ENCODE results near the gene DAPK1. TPM values are rescaled to one million over a fixed set of nuclear protein-coding genes. Genes with fewer than 3 reads are reported as not detected.

Gene DAPK1
- total RNA-seq, 4 donors from 2014 or later = 19.1 to 44.8 (median 40.4) TPM

DNA sequence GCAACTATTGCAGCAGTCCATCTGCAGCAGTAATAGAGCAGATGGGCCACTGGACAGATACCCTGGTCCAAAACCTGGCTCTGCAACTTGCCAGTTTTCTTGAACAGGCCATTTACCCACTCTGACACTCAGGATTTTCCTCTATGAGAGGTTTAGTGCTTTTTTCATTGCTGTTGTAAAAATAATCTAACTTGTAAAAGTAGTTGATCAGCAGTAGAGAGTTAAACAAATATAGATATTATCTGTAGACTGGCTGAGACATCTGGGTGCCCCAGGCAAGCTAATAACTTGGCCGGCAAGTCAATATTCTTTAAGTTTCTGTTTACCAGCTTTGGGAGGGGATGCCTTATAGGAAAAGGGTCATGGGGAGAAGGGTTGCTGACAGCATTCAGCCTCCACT, 4.1 kb downstream of the DAPK1 start:
- Histone ChIP-seq H3K4me1 (no peaks in the 10 kb centered on the region), H3K27me3 (no peaks in the 10 kb centered on the region), H3K9me3 (no peaks in the 10 kb centered on the region), H3K4me3 (no peak overlapping the region), H3K27ac (no peak overlapping the region), H3K36me3 (no peaks in the 10 kb centered on the region)
- no peak for DNase-seq
- intact Hi-C loops (cut with DNase I; ENCODE audit: low total_unique reads) = no loop called here
- no peak for TF ChIP-seq POLR2A (IDR thresholded peaks at IDR 0.05)
- TF ChIP-seq, protein P1, sequence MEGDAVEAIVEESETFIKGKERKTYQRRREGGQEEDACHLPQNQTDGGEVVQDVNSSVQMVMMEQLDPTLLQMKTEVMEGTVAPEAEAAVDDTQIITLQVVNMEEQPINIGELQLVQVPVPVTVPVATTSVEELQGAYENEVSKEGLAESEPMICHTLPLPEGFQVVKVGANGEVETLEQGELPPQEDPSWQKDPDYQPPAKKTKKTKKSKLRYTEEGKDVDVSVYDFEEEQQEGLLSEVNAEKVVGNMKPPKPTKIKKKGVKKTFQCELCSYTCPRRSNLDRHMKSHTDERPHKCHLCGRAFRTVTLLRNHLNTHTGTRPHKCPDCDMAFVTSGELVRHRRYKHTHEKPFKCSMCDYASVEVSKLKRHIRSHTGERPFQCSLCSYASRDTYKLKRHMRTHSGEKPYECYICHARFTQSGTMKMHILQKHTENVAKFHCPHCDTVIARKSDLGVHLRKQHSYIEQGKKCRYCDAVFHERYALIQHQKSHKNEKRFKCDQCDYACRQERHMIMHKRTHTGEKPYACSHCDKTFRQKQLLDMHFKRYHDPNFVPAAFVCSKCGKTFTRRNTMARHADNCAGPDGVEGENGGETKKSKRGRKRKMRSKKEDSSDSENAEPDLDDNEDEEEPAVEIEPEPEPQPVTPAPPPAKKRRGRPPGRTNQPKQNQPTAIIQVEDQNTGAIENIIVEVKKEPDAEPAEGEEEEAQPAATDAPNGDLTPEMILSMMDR (IDR thresholded peaks at IDR 0.05) = no peak

DNA sequence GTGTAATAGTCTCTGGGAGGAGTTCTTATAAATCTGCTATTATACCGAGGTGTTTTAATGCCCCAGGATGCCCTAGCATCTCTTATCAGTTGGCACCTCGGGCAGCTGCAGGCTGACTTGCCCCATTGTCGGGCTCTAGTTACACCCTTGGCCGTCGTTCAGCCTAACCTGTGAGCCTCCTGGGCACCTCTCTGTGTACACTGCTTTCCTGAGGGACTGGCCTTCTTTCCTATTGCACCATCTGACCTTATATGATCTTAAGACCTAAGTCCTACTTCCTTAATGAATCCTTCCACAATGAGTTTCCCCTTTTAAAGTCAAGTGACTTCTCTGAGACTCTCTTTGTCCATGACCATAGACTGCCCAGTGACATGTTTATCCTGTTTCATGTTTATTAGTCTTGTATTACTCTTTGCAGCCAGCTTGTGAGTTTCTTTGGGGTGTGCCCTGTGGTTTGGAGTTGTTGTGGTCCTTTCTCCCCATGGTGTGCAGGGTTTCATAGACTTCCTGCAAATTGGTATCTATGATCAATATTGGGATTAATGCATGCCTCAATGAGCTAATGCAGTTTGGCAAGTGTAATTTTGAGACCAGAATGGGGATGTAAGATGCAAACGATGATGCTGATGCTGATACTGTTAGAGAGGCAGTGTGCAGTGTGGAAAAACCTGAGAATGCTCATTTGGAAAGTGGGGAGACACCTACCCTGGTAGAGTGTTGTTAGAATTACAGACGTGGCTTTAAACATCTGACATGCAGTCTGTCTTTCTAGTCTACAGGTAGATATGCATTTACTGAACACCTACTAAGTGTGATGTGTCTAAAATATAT, 4.9 kb downstream of the DAPK1 start:
- Histone ChIP-seq H3K4me3 (no peak overlapping the region), H3K4me1 (no peaks in the 10 kb centered on the region), H3K27ac (no peak overlapping the region), H3K36me3 (no peaks in the 10 kb centered on the region), H3K27me3 (no peaks in the 10 kb centered on the region), H3K9me3 (no peaks in the 10 kb centered on the region)
- no peak for TF ChIP-seq POLR2A (IDR thresholded peaks at IDR 0.05)
- TF ChIP-seq, protein P1 (IDR thresholded peaks at IDR 0.05) = no peak
- intact Hi-C loops (cut with DNase I; ENCODE audit: low total_unique reads) = no loop called here
- peak in 1 of 2 donors; percentile 28 for DNase-seq

DNA sequence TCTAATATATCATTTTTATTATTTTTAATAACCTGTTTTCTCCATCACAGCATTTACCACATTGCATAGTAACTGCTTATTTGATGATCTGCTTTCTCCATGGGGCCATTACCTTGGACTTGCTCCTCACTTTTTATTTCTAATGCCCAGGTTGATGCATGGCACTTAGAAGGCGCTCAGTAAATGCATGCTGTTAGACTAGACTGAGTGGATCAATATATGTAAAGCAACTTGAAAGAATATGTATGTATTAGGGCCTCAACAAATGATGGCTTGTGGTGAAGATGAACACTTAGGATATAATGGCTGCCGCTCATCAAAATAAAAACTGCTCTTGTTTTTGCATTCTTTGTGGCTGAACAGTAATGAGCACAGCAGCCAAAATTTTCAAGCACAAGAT, 5.8 kb downstream of the DAPK1 start:
- no peak for DNase-seq
- Histone ChIP-seq H3K4me3 (no peak overlapping the region), H3K27ac (no peak overlapping the region), H3K9me3 (no peaks in the 10 kb centered on the region), H3K27me3 (no peaks in the 10 kb centered on the region), H3K36me3 (no peaks in the 10 kb centered on the region), H3K4me1 (no peaks in the 10 kb centered on the region)
- no peak for TF ChIP-seq POLR2A (IDR thresholded peaks at IDR 0.05)
- TF ChIP-seq, protein P1 (IDR thresholded peaks at IDR 0.05) = no peak
- intact Hi-C loops (cut with DNase I; ENCODE audit: low total_unique reads) = no loop called here

DNA sequence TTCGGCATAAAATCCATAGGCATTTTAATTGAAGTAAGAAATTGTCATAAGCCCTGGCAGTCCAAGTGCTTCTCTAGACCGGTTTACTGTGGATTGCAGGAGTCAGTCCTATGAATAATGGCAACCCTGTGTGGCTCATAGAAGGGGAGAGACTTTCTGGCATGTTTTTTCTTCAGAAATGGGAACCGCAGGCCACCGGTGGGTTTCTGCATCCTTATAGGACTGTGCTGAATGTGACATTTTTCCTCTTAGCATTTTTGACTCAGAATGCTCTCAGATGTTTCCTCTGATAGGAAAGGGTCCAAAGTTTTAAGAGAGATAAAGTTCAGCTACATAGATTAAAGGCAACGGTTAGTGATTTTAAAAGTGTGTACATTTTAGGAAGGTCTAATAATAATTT, 6.3 kb downstream of the DAPK1 start:
- TF ChIP-seq POLR2A (IDR thresholded peaks at IDR 0.05) = no peak
- TF ChIP-seq, protein P1 (IDR thresholded peaks at IDR 0.05) = no peak
- intact Hi-C loops (cut with DNase I; ENCODE audit: low total_unique reads) = no loop called here
- H3K27ac ChIP-seq = no peak overlapping the region
- no peaks in the 10 kb centered on the region for H3K36me3 ChIP-seq
- no peak for DNase-seq
- no peak overlapping the region for H3K4me3 ChIP-seq
- H3K27me3 ChIP-seq = no peaks in the 10 kb centered on the region
- H3K4me1 ChIP-seq = no peaks in the 10 kb centered on the region
- H3K9me3 ChIP-seq = no peaks in the 10 kb centered on the region

DNA sequence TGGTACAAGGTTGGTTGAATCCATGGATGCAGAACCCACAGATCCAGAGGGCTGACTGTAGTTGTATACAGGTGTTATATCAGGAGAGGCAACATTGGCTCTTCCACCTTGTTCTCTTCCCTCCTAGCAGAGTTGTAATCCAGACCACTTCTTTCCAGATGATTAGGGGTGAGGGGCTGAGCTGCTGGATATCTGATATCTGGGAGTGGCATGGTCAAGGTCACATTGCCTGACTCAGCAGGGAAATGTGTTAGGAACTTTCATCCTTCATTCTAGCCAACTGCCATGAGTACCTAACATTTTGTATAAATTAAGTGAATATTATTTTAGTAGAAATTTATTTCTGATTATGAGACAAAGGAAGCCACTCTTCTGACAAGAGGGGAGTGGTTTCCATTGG, 7.3 kb downstream of the DAPK1 start:
- Histone ChIP-seq H3K27ac (no peak overlapping the region), H3K9me3 (no peaks in the 10 kb centered on the region), H3K36me3 (no peaks in the 10 kb centered on the region), H3K4me1 (no peaks in the 10 kb centered on the region), H3K27me3 (no peaks in the 10 kb centered on the region), H3K4me3 (no peak overlapping the region)
- TF ChIP-seq POLR2A (IDR thresholded peaks at IDR 0.05) = no peak
- no peak for DNase-seq
- intact Hi-C loops (cut with DNase I; ENCODE audit: low total_unique reads) = no loop called here
